ENCODE results near the gene ERCC5. TPM values are rescaled to one million over a fixed set of nuclear protein-coding genes. Genes with fewer than 3 reads are reported as not detected.

ERCC5 gene
- total RNA-seq, result 10 to 100 TPM; 92.6 to 94.9 TPM

- Mint-ChIP-seq H3K27me3 (no peaks in the 10 kb centered on the region), H3K4me1 (peaks cover 42% of the 10 kb centered on the region), H3K27ac (peak within 1 kb of the TSS; percentile 99), H3K36me3 (ENCODE audit: low read depth) (peaks cover 19% of the 10 kb centered on the region), H3K4me3 (peak within 1 kb of the TSS; percentile 94), H3K9me3 (no peaks in the 10 kb centered on the region)
- CTCF ChIA-PET, result interaction anchor here (0.6 to 4.3 kb wide), 16 partner anchors 11 to 264 kb away, joined by 3 to 22 read pairs (median 4); partner anchors contain the start of genes TEX30 and TPP2
- POLR2A ChIA-PET, result interaction anchor here (0.7 to 1.5 kb wide), 4 partner anchors 20 to 254 kb away, joined by 3 to 16 read pairs (median 6); partner anchors contain the start of genes TEX30 and TPP2
- DNase-seq, result peak; percentile 96
Measured at GRCh38 chr13:102845630-102846260, at the start of gene ERCC5. Gene ERCC5, plus strand, starts transcription at chr13:102846032. Its CDS starts 235 bp downstream, at chr13:102846267.

- Mint-ChIP-seq H3K36me3 (ENCODE audit: low read depth) (peaks cover 6% of the 10 kb centered on the region), H3K27ac (peak within 1 kb of the TSS; percentile 87), H3K27me3 (peaks cover 5% of the 10 kb centered on the region), H3K4me1 (peaks cover 37% of the 10 kb centered on the region), H3K9me3 (no peaks in the 10 kb centered on the region), H3K4me3 (peak within 1 kb of the TSS; percentile 81)
- ChIA-PET CTCF (interaction anchor here (0.9 to 3.6 kb wide), 8 partner anchors 10 to 210 kb away, joined by 3 to 21 read pairs (median 4); partner anchors contain the start of gene TEX30), POLR2A (no interaction called here)
- DNase-seq, result peak; percentile 89
Measured at GRCh38 chr13:102798581-102799425, 47.0 kb upstream of the ERCC5 start, which contains the start of the genes BIVM and POGLUT2. Gene BIVM, plus strand, starts transcription at chr13:102799119. Its CDS starts 8,149 bp downstream, at chr13:102807268. Gene POGLUT2, minus strand, starts transcription at chr13:102798976. Its CDS starts 306 bp downstream, at chr13:102798670.

DNA sequence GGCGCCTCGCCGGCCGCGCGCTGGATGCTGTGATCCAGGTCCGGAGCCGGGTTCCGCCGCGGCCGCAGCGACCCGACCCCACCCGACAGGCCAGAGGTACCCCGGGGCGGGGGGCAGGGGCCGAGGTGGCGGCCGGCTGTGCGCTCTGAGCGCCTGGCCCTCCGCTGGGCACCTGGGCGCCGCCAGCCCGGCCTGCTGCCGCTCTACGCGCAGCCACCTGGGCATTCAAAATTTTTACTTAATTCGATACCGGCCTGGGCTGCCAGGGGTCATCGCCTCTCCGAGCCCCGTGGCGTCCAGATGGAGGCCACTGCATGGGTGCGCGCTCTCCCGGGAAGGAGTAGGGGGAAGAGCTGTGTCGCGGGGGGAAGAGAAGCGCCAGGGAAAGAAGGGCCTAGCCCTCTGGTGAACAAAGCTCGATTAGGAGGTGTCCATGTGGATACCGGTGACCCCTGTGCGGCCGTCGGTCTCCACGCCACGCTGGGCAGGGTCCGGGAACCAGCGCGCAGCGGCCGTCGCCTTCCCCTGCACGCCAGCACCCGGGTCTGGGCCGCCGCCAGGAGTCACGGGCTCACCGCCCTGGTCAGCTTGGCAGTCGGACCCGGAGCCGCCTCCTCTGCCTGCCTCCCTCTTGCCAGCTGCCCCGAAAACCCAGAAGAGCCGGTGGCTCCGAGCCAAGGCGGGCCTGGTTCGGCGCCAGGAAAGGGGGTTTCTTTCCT, 46.2 kb upstream of the ERCC5 start:
- H3K4me3 Mint-ChIP-seq, result peak overlapping the region; percentile 81
- peaks cover 7% of the 10 kb centered on the region for H3K36me3 Mint-ChIP-seq (ENCODE audit: low read depth)
- peak; percentile 10 for DNase-seq
- CTCF ChIA-PET, result interaction anchor here (0.6 to 3.6 kb wide), 18 partner anchors 8 to 210 kb away, joined by 3 to 21 read pairs (median 4); partner anchors contain the start of genes ERCC5, TEX30 and TPP2
- peaks cover 39% of the 10 kb centered on the region for H3K4me1 Mint-ChIP-seq
- H3K9me3 Mint-ChIP-seq, result no peaks in the 10 kb centered on the region
- peaks cover 5% of the 10 kb centered on the region for H3K27me3 Mint-ChIP-seq
- peak overlapping the region; percentile 87 for H3K27ac Mint-ChIP-seq
- POLR2A ChIA-PET, result no interaction called here

GRCh38 chr13:102800145-102801041, 45.4 kb upstream of the ERCC5 start:
- Mint-ChIP-seq H3K27ac (peak overlapping the region; percentile 87), H3K4me3 (peak overlapping the region; percentile 81), H3K9me3 (no peaks in the 10 kb centered on the region), H3K4me1 (peaks cover 39% of the 10 kb centered on the region), H3K27me3 (peaks cover 5% of the 10 kb centered on the region), H3K36me3 (ENCODE audit: low read depth) (peaks cover 7% of the 10 kb centered on the region)
- peak; percentile 86 for DNase-seq
- POLR2A ChIA-PET, result interaction anchor here (0.8 kb wide), 1 partner anchor 26 kb away, joined by 3 read pairs; no protein-coding TSS in a partner anchor
- CTCF ChIA-PET, result interaction anchor here (0.6 to 3.6 kb wide), 19 partner anchors 9 to 211 kb away, joined by 3 to 21 read pairs (median 4); partner anchors contain the start of genes ERCC5, TEX30 and TPP2

DNA sequence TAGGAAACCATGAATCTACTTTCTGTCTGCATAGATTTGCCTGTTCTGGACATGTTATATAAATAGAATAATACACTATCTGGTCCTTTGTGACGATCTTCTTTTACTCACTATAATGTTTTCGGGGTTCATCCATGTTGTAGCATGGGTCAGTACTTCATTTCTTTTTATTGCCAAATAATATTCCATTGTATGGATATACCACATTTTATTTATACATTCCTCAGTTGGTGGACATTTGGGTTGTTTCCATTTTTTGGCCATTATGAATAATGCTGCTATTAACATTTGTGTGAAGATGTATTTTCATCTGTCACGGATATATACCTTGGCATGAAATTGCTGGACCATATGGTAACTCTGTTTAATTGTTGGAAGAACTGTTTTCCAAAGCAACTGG, 40.2 kb upstream of the ERCC5 start:
- ChIA-PET CTCF (no interaction called here), POLR2A (no interaction called here)
- no peak for DNase-seq
- H3K4me3 Mint-ChIP-seq, result no peak overlapping the region
- no peaks in the 10 kb centered on the region for H3K9me3 Mint-ChIP-seq
- no peak overlapping the region for H3K27ac Mint-ChIP-seq
- H3K27me3 Mint-ChIP-seq, result no peaks in the 10 kb centered on the region
- H3K36me3 Mint-ChIP-seq (ENCODE audit: low read depth), result peaks cover 24% of the 10 kb centered on the region
- peaks cover 28% of the 10 kb centered on the region for H3K4me1 Mint-ChIP-seq

DNA sequence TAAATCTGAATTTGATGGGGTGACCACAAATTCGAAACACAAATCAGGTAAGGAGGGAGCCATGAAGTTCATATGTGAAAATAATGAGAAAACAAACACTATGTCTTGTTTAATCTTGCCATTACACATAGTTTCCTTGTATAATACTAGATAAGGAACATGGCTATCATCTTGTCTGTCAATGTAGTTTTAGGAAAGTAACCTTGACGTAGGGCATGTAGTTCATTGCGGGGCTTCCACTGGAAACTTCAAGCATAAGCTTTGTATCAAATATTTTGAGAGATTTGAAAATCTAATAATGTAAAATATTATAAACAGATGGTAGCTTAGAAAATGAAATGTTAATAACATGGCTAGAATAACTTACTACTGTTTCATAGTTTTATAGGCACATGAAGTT, 38.1 kb upstream of the ERCC5 start:
- CTCF ChIA-PET, result interaction anchor here (0.7 to 2.2 kb wide), 4 partner anchors 19 to 33 kb away, joined by 3 to 6 read pairs (median 3); no protein-coding TSS in a partner anchor

DNA sequence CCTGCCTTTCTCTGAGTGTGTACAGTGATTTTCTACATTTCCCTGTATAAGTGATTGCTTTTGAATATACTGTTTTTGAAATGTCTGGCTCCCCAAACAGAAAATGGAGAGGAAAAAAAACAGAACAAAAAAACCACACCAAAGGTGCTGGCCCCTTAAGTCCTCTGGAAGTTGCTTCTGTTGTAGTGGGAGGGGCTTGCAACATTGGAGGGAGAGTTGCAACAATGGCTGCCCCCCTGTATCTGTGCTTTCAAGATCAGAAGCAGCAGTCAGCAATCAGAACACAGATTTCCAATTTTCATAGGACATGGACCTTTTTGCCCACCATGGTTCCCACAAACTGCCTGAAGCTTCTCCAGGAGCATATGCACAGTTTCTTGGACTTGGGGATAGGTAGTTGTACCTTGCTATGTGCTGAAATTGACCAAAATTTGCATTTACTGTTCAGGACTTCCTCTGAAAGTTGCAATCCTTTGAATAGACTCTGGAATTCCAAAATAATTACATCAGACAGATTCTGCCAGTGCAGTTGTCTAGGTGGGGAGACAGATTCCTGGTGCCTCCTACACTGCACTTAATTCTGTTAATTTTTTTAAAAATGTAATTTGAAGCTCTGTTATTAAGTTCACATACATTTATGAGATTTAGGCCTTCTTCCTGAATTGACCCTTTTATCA, 33.1 kb upstream of the ERCC5 start:
- H3K9me3 Mint-ChIP-seq, result peaks cover 4% of the 10 kb centered on the region

More for the DNA sequence above, 38.1 kb upstream of the ERCC5 start:
- Mint-ChIP-seq H3K36me3 (ENCODE audit: low read depth) (peaks cover 40% of the 10 kb centered on the region), H3K27me3 (no peaks in the 10 kb centered on the region), H3K4me3 (no peak overlapping the region), H3K27ac (no peak overlapping the region), H3K9me3 (peaks cover 4% of the 10 kb centered on the region), H3K4me1 (peaks cover 22% of the 10 kb centered on the region)
- POLR2A ChIA-PET, result no interaction called here
- no peak for DNase-seq

DNA sequence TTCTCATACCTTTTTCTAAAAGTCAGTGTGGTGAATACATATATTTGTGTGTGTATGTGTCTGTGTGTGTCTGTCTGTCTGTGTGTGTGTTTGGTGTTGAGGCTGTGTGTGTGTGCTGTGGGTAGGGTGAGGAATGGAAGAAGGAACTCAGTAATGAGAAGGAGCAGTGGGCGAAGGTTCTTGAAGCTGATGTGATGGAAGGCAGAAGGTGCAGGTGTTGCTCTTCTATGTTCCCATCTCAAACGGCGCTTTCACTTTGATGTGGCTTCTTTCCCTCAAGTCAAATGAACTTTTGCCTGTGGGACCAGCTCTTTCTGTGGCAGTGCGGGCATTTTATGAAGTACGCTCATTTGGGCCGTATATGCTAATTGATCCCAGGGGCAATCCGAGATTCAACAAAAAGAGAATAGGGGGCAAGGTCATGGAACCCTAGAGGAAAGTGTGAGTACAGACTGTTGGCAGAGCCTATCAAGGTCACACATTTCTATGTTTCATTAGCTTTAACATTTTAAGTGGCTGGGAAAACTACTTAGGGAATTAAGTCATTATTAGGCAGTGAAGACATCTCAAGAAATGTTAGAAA, 31.7 kb upstream of the ERCC5 start:
- Mint-ChIP-seq H3K27me3 (no peaks in the 10 kb centered on the region), H3K4me3 (no peak overlapping the region), H3K36me3 (ENCODE audit: low read depth) (peaks cover 35% of the 10 kb centered on the region), H3K27ac (no peak overlapping the region), H3K9me3 (peaks cover 4% of the 10 kb centered on the region), H3K4me1 (peaks cover 26% of the 10 kb centered on the region)
- DNase-seq, result no peak
- POLR2A ChIA-PET, result no interaction called here
- CTCF ChIA-PET, result interaction anchor here (0.6 to 2.7 kb wide), 2 partner anchors 13 to 205 kb away, joined by 3 to 16 read pairs; no protein-coding TSS in a partner anchor

More for the DNA sequence above, 33.1 kb upstream of the ERCC5 start:
- peaks cover 27% of the 10 kb centered on the region for H3K4me1 Mint-ChIP-seq
- H3K27me3 Mint-ChIP-seq, result no peaks in the 10 kb centered on the region
- DNase-seq, result no peak
- no peak overlapping the region for H3K4me3 Mint-ChIP-seq
- H3K36me3 Mint-ChIP-seq (ENCODE audit: low read depth), result peaks cover 33% of the 10 kb centered on the region
- CTCF ChIA-PET, result interaction anchor here (0.9 to 2.7 kb wide), 2 partner anchors 9 to 12 kb away, joined by 3 to 16 read pairs; no protein-coding TSS in a partner anchor
- POLR2A ChIA-PET, result no interaction called here
- no peak overlapping the region for H3K27ac Mint-ChIP-seq

DNA sequence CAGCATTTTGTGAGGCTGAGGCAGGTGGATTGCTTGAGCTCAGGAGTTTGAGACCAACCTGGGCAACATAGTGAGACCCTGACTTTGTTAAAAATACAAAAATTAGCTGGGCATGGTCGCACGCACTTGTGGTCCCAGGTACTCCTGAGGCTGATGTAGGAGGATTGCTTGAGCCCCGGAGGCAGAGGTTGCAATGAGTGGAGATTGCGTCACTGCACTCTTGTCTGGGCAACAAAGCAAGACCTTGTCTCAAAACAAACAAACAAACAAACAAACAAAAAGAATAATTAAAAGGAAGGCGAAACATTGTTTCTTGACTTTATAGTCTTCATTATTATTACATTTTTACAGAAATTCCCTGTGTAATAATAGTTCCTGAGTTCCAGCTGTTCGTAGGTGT, 31.0 kb upstream of the ERCC5 start:
- CTCF ChIA-PET, result interaction anchor here (2.7 kb wide), 1 partner anchor 14 kb away, joined by 16 read pairs; no protein-coding TSS in a partner anchor
- H3K36me3 Mint-ChIP-seq (ENCODE audit: low read depth), result peaks cover 38% of the 10 kb centered on the region
- H3K27me3 Mint-ChIP-seq, result no peaks in the 10 kb centered on the region
- H3K4me1 Mint-ChIP-seq, result peaks cover 26% of the 10 kb centered on the region
- no peak overlapping the region for H3K27ac Mint-ChIP-seq
- POLR2A ChIA-PET, result no interaction called here
- no peak overlapping the region for H3K4me3 Mint-ChIP-seq
- no peak for DNase-seq
- H3K9me3 Mint-ChIP-seq, result peaks cover 4% of the 10 kb centered on the region

GRCh38 chr13:102815788-102816187, 30.0 kb upstream of the ERCC5 start:
- Mint-ChIP-seq H3K27ac (no peak overlapping the region), H3K4me1 (peaks cover 24% of the 10 kb centered on the region), H3K36me3 (ENCODE audit: low read depth) (peaks cover 37% of the 10 kb centered on the region), H3K9me3 (peaks cover 4% of the 10 kb centered on the region), H3K27me3 (no peaks in the 10 kb centered on the region), H3K4me3 (no peak overlapping the region)
- ChIA-PET POLR2A (no interaction called here), CTCF (interaction anchor here (1.2 kb wide), 1 partner anchor 23 kb away, joined by 3 read pairs; no protein-coding TSS in a partner anchor)
- no peak for DNase-seq

Measured in activated CD4-positive, alpha-beta T cell treated with anti-CD3 and anti-CD28 coated beads, Interleukin-2, amount 10 ng/mL, durations not matched to agents 7 days and 5 days (primary cell).